Colonic mucosa (tissue), 4 donors: ENCODE data around the gene IL17REL. TPM values are rescaled to one million over a fixed set of nuclear protein-coding genes. Genes with fewer than 3 reads are reported as not detected.

ENCODE experiments used
- DNase-seq: peaks from one replicate; pipeline ENCODE4 v3.0.0-alpha.2; 2020
- H3K27ac ChIP-seq: fragments of 200-600 bp; one replicate; pipeline ENCODE4 v1.8.0; 2021
- H3K27me3 ChIP-seq: fragments of 200-600 bp; one replicate; pipeline ENCODE4 v1.8.0; 2021
- H3K36me3 ChIP-seq: fragments of 200-600 bp; one replicate; pipeline ENCODE4 v1.8.0; 2021
- H3K4me1 ChIP-seq: fragments of 200-600 bp; one replicate; pipeline ENCODE4 v1.8.0; 2021; ENCODE audit warnings: mild to moderate bottlenecking
- H3K4me3 ChIP-seq: fragments of 200-600 bp; one replicate; pipeline ENCODE4 v1.8.0; 2021
- H3K9ac ChIP-seq, 2 donors: one replicate each; pipeline ENCODE4 v1.7.0; 2013; ENCODE audit warnings: control low read depth in 2 of 2, low read depth in 2 of 2, low read length in 2 of 2
- H3K9me3 ChIP-seq: fragments of 200-600 bp; one replicate; pipeline ENCODE4 v1.8.0; 2021
- intact Hi-C: fragments of 100-400 bp; cut with DNase I; formaldehyde crosslinking; loops from one replicate; pipeline ENCODE4 v1.14.1; 2022
- total RNA-seq, 2 donors: library from RNA; stranded (reverse); fragmentation: NEBNext Ultra II Directional in 1 of 2; extraction: Animal tissue kit (Norgen Biotek cat#: 25700) in 1 of 2; gene quantifications; one replicate each; pipeline ENCODE4 v1.2.1, GENCODE V29; 2021
- TF ChIP-seq, protein P1 (sequence below): fragments of 200-600 bp; IDR thresholded peaks from one replicate; pipeline ENCODE4 v1.8.0; 2022; ENCODE audit warnings: antibody characterized with exemption, mild to moderate bottlenecking
- donor health status: healthy.
- donor health status: DM: no; HTN: no; CAD: no.
- donor health status: DM: no; HTN: no; CAD: no.

IL17REL gene
- total RNA-seq, 2 donors from 2014 or later: 0.11 to 0.22 TPM

DNA sequence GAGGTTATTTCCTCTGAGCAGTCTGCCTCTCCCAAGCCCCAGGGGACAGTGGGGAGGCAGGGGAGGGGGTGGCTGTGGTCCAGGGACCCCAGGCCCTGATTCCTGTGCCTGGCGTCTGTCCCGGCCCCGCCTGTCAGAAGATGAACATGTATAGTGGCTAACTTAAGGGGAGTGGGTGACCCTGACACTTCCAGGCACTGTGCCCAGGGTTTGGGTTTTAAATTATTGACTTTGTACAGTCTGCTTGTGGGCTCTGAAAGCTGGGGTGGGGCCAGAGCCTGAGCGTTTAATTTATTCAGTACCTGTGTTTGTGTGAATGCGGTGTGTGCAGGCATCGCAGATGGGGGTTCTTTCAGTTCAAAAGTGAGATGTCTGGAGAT, 48.9 kb downstream of the IL17REL start:
- peak overlapping the region; percentile 64 to 72 for H3K9ac ChIP-seq
- no peaks in the 10 kb centered on the region for H3K27me3 ChIP-seq
- peak overlapping the region; percentile 99 for H3K4me3 ChIP-seq
- H3K9me3 ChIP-seq: no peaks in the 10 kb centered on the region
- intact Hi-C loops: no loop called here
- peaks cover 14% of the 10 kb centered on the region for H3K36me3 ChIP-seq
- H3K4me1 ChIP-seq: peaks cover 26% of the 10 kb centered on the region
- TF ChIP-seq, protein P1, sequence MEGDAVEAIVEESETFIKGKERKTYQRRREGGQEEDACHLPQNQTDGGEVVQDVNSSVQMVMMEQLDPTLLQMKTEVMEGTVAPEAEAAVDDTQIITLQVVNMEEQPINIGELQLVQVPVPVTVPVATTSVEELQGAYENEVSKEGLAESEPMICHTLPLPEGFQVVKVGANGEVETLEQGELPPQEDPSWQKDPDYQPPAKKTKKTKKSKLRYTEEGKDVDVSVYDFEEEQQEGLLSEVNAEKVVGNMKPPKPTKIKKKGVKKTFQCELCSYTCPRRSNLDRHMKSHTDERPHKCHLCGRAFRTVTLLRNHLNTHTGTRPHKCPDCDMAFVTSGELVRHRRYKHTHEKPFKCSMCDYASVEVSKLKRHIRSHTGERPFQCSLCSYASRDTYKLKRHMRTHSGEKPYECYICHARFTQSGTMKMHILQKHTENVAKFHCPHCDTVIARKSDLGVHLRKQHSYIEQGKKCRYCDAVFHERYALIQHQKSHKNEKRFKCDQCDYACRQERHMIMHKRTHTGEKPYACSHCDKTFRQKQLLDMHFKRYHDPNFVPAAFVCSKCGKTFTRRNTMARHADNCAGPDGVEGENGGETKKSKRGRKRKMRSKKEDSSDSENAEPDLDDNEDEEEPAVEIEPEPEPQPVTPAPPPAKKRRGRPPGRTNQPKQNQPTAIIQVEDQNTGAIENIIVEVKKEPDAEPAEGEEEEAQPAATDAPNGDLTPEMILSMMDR: no peak
- DNase-seq: peak; percentile 70
- peak overlapping the region; percentile 96 for H3K27ac ChIP-seq

DNA sequence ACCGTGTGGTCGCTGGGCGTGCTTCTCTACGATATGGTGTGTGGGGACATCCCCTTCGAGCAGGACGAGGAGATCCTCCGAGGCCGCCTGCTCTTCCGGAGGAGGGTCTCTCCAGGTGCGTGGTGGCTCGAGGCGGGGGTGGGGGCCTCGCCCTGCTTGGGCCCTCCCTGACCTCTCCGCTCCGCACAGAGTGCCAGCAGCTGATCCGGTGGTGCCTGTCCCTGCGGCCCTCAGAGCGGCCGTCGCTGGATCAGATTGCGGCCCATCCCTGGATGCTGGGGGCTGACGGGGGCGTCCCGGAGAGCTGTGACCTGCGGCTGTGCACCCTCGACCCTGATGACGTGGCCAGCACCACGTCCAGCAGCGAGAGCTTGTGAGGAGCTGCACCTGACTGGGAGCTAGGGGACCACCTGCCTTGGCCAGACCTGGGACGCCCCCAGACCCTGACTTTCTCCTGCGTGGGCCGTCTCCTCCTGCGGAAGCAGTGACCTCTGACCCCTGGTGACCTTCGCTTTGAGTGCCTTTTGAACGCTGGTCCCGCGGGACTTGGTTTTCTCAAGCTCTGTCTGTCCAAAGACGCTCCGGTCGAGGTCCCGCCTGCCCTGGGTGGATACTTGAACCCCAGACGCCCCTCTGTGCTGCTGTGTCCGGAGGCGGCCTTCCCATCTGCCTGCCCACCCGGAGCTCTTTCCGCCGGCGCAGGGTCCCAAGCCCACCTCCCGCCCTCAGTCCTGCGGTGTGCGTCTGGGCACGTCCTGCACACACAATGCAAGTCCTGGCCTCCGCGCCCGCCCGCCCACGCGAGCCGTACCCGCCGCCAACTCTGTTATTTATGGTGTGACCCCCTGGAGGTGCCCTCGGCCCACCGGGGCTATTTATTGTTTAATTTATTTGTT, 49.6 kb downstream of the IL17REL start:
- peaks cover 14% of the 10 kb centered on the region for H3K36me3 ChIP-seq
- peak overlapping the region; percentile 96 for H3K27ac ChIP-seq
- TF ChIP-seq, protein P1: no peak
- intact Hi-C loops: no loop called here
- H3K9me3 ChIP-seq: no peaks in the 10 kb centered on the region
- H3K4me1 ChIP-seq: peaks cover 26% of the 10 kb centered on the region
- peak overlapping the region; percentile 99 for H3K4me3 ChIP-seq
- DNase-seq: peak; percentile 39
- H3K27me3 ChIP-seq: no peaks in the 10 kb centered on the region
- H3K9ac ChIP-seq: peak overlapping the region; percentile 64 to 72

DNA sequence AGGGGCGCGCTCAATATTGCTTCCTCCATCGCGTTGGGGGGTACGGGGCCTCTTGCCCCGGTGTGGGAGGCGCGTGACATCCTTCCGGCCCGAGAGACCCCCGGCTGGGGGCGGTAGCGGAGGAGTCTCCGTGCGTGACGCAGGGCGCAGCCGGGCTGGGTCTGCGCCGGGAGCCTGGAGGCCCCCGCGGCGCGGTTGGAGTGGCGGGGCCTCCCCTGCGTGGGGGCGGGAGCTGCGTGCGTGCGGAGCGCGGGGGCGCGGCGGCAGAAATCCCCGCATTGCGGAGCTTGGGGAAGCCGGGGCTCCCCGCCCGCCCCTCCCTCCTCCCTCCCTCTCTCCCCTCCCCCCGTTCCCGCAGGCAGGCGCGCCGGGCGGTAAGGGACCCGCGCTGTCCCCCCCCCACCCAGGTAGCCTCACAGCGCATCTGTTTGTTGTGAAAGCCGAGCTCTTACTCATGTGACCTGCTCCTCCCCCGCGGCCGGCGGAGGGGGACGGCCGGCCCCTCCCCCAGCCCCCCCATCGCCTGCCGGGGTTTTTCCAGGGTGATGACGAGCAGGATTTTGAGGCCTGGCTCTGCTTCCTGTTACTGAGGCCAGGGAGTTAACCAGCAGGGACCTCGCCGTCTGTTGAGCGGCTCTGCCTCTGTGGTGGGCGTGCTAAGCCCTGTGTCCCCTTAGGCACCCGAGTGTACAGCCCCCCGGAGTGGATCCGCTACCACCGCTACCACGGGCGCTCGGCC, 50.4 kb downstream of the IL17REL start:
- Histone ChIP-seq H3K4me1 (peaks cover 26% of the 10 kb centered on the region), H3K36me3 (peaks cover 14% of the 10 kb centered on the region), H3K9me3 (no peaks in the 10 kb centered on the region), H3K27ac (peak overlapping the region; percentile 96), H3K9ac (peak overlapping the region; percentile 92 to 96), H3K27me3 (no peaks in the 10 kb centered on the region), H3K4me3 (peak overlapping the region; percentile 99)
- DNase-seq: peak; percentile 89
- intact Hi-C loops: no loop called here
- TF ChIP-seq, protein P1: no peak

DNA sequence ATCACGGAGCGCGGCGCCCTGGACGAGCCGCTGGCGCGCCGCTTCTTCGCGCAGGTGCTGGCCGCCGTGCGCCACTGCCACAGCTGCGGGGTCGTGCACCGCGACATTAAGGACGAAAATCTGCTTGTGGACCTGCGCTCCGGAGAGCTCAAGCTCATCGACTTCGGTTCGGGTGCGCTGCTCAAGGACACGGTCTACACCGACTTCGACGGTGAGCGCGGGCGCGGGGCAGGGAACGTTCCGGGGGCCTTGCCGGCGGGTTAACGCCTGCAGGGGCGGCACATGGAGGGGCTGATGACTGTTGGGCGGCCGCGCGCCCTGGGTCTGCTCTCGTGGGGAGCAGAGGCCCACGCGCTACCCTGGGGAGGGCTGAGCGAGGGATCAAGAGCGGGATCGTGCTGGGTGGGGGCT, 51.0 kb downstream of the IL17REL start:
- peak overlapping the region; percentile 99 for H3K4me3 ChIP-seq
- peaks cover 14% of the 10 kb centered on the region for H3K36me3 ChIP-seq
- no peaks in the 10 kb centered on the region for H3K27me3 ChIP-seq
- peaks cover 23% of the 10 kb centered on the region for H3K4me1 ChIP-seq
- TF ChIP-seq, protein P1: no peak
- H3K9ac ChIP-seq: peak overlapping the region; percentile 92 to 96
- peak overlapping the region; percentile 96 for H3K27ac ChIP-seq
- H3K9me3 ChIP-seq: no peaks in the 10 kb centered on the region
- intact Hi-C loops: no loop called here
- peak; percentile 38 for DNase-seq

DNA sequence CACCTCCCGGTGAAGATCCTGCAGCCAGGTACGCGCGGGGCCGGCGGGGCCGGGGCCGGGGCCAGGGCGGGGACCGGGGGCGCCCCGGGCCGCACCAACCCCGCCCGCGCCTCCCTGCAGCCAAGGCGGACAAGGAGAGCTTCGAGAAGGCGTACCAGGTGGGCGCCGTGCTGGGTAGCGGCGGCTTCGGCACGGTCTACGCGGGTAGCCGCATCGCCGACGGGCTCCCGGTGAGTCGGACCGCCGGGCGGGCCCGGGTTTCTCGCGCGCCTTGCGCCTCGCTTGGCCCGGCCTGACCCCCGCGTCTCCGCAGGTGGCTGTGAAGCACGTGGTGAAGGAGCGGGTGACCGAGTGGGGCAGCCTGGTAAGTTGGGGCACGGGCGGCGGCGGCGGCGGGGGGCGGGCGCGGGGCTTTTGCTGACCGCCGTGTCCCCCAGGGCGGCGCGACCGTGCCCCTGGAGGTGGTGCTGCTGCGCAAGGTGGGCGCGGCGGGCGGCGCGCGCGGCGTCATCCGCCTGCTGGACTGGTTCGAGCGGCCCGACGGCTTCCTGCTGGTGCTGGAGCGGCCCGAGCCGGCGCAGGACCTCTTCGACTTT, 51.5 kb downstream of the IL17REL start:
- no peaks in the 10 kb centered on the region for H3K27me3 ChIP-seq
- TF ChIP-seq, protein P1: no peak
- peaks cover 18% of the 10 kb centered on the region for H3K4me1 ChIP-seq
- intact Hi-C loops: no loop called here
- H3K36me3 ChIP-seq: peaks cover 14% of the 10 kb centered on the region
- DNase-seq: peak; percentile 59
- H3K9ac ChIP-seq: peak overlapping the region; percentile 92 to 96
- H3K9me3 ChIP-seq: no peaks in the 10 kb centered on the region
- peak overlapping the region; percentile 99 for H3K4me3 ChIP-seq
- peak overlapping the region; percentile 96 for H3K27ac ChIP-seq
